ENCODE data around the gene CA10.

Gene CA10

GRCh38 chr17:51601622-51602261 is 556.8 kb downstream of the CA10 start:
- no peak for DNase-seq (ENCODE audit: low read depth in 2 of 2)

- no peak for DNase-seq (ENCODE audit: low read depth in 2 of 2)
Measured at GRCh38 chr17:51598824-51599223, 559.7 kb downstream of the CA10 start.

- DNase-seq (ENCODE audit: low read depth in 2 of 2): no peak
Measured at GRCh38 chr17:51597345-51597744, 561.2 kb downstream of the CA10 start.

- DNase-seq (ENCODE audit: low read depth in 2 of 2): no peak
Measured at GRCh38 chr17:51595826-51596398, 562.6 kb downstream of the CA10 start.

GRCh38 chr17:51590071-51590656 is 568.4 kb downstream of the CA10 start:
- DNase-seq (ENCODE audit: low read depth in 2 of 2): no peak

- DNase-seq (ENCODE audit: low read depth in 2 of 2): no peak
Measured at GRCh38 chr17:51588063-51588462, 570.5 kb downstream of the CA10 start.

GRCh38 chr17:51587516-51587915 is 571.0 kb downstream of the CA10 start:
- no peak for DNase-seq (ENCODE audit: low read depth in 2 of 2)

- DNase-seq (ENCODE audit: low read depth in 2 of 2): no peak
Measured at GRCh38 chr17:51585514-51586104, 572.9 kb downstream of the CA10 start.

- no peak for DNase-seq (ENCODE audit: low read depth in 2 of 2)
Measured at GRCh38 chr17:51580869-51581268, 577.6 kb downstream of the CA10 start.
